ENCODE results near the gene NWD2.

DNA sequence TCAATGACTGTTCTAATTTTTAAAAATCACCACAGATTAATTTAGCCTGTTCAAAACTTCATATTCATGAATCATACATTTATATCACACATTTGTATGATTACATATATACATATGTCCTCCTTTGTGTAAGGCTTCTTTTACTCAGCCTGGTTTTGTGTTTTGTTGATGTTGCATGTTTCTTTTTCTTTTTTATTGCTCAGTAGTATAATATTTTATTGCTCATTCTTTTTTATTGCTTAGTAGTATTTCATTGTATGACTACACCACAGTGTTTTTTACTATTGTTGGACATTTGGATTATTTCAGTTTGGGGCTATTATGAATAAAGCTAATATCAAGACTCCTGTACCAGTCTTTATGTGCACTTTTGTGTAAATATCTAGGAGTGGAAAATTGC lies 243.1 kb downstream of the NWD2 start:
- TF ChIP-seq, protein P1, sequence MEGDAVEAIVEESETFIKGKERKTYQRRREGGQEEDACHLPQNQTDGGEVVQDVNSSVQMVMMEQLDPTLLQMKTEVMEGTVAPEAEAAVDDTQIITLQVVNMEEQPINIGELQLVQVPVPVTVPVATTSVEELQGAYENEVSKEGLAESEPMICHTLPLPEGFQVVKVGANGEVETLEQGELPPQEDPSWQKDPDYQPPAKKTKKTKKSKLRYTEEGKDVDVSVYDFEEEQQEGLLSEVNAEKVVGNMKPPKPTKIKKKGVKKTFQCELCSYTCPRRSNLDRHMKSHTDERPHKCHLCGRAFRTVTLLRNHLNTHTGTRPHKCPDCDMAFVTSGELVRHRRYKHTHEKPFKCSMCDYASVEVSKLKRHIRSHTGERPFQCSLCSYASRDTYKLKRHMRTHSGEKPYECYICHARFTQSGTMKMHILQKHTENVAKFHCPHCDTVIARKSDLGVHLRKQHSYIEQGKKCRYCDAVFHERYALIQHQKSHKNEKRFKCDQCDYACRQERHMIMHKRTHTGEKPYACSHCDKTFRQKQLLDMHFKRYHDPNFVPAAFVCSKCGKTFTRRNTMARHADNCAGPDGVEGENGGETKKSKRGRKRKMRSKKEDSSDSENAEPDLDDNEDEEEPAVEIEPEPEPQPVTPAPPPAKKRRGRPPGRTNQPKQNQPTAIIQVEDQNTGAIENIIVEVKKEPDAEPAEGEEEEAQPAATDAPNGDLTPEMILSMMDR (conservative IDR thresholded peaks at IDR 0.05; ENCODE audit: low read depth, low read length), result no peak
- TF ChIP-seq EZH2 (IDR thresholded peaks at IDR 0.05; ENCODE audit: low read length, unreplicated experiment), result no peak
